ENCODE data around the gene ACAA2. TPM values are rescaled to one million over a fixed set of nuclear protein-coding genes. Genes with fewer than 3 reads are reported as not detected.

ACAA2 gene
- total and polyA plus RNA-seq, 4 donors: 55.6 to 1,315 (median 646) TPM

- H3K9ac ChIP-seq (ENCODE audit: low read depth in 1 of 2, low read length in 2 of 2): peak overlapping the region in 1 of 2 donors; percentile 34
- peak in 1 of 2 donors; percentile 7 for TF ChIP-seq HNF4A (conservative IDR thresholded peaks at IDR 0.05)
- TF ChIP-seq HNF4G (IDR thresholded peaks at IDR 0.05): no peak
- peak; percentile 10 for TF ChIP-seq FOXA1 (IDR thresholded peaks at IDR 0.05)
- TF ChIP-seq, protein P1, sequence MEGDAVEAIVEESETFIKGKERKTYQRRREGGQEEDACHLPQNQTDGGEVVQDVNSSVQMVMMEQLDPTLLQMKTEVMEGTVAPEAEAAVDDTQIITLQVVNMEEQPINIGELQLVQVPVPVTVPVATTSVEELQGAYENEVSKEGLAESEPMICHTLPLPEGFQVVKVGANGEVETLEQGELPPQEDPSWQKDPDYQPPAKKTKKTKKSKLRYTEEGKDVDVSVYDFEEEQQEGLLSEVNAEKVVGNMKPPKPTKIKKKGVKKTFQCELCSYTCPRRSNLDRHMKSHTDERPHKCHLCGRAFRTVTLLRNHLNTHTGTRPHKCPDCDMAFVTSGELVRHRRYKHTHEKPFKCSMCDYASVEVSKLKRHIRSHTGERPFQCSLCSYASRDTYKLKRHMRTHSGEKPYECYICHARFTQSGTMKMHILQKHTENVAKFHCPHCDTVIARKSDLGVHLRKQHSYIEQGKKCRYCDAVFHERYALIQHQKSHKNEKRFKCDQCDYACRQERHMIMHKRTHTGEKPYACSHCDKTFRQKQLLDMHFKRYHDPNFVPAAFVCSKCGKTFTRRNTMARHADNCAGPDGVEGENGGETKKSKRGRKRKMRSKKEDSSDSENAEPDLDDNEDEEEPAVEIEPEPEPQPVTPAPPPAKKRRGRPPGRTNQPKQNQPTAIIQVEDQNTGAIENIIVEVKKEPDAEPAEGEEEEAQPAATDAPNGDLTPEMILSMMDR (IDR thresholded peaks at IDR 0.05; ENCODE audit: low read depth, low read length, missing input control): peak; percentile 91
- peak in 1 of 2 donors; percentile 27 for TF ChIP-seq RXRA (IDR thresholded peaks at IDR 0.05)
- no peak for TF ChIP-seq REST (IDR thresholded peaks at IDR 0.05)
- TF ChIP-seq FOXA2 (IDR thresholded peaks at IDR 0.05): peak; percentile 12
- no peak for TF ChIP-seq MAX (IDR thresholded peaks at IDR 0.05)
- TF ChIP-seq YY1 (IDR thresholded peaks at IDR 0.05): peak; percentile 27
- TF ChIP-seq RAD21 (IDR thresholded peaks at IDR 0.05): peak; percentile 100
- no peaks in the 10 kb centered on the region for H3K27me3 ChIP-seq (ENCODE audit: control insufficient read depth in 4 of 4, insufficient read depth in 4 of 4, low read length in 3 of 4)
- H3K36me3 ChIP-seq (ENCODE audit: control insufficient read depth in 4 of 4, insufficient read depth in 3 of 4, low read depth in 1 of 4, low read length in 3 of 4): no peaks in the 10 kb centered on the region
- DNase-seq (ENCODE audit: low spot score): peak; percentile 73
- H3K4me3 ChIP-seq (ENCODE audit: low read depth in 1 of 3, low read length in 3 of 3): no peak overlapping the region
- H3K9me3 ChIP-seq (ENCODE audit: control insufficient read depth in 4 of 4, low read length in 3 of 4): no peaks in the 10 kb centered on the region
- peaks cover 0 to 21% (median 13%) of the 10 kb centered on the region in 4 donors for H3K4me1 ChIP-seq (ENCODE audit: control insufficient read depth in 4 of 4, insufficient read depth in 4 of 4, low read length in 3 of 4)
- WGBS: 52% methylated on average over 11 of the region's 11 CpGs
- peak overlapping the region in 1 of 2 donors; percentile 81 for H3K27ac ChIP-seq (ENCODE audit: low read depth in 1 of 2, low read length in 2 of 2)
Measured at GRCh38 chr18:49858309-49859020, 45.1 kb upstream of the ACAA2 start.

GRCh38 chr18:49857708-49858107 lies 44.4 kb upstream of the ACAA2 start:
- DNase-seq (ENCODE audit: low spot score): no peak
- Histone ChIP-seq H3K27me3 (ENCODE audit: control insufficient read depth in 4 of 4, insufficient read depth in 4 of 4, low read length in 3 of 4) (no peaks in the 10 kb centered on the region), H3K36me3 (ENCODE audit: control insufficient read depth in 4 of 4, insufficient read depth in 3 of 4, low read depth in 1 of 4, low read length in 3 of 4) (no peaks in the 10 kb centered on the region), H3K27ac (ENCODE audit: low read depth in 1 of 2, low read length in 2 of 2) (no peak overlapping the region), H3K9ac (ENCODE audit: low read depth in 1 of 2, low read length in 2 of 2) (no peak overlapping the region), H3K4me3 (ENCODE audit: low read depth in 1 of 3, low read length in 3 of 3) (no peak overlapping the region), H3K9me3 (ENCODE audit: control insufficient read depth in 4 of 4, low read length in 3 of 4) (no peaks in the 10 kb centered on the region), H3K4me1 (ENCODE audit: control insufficient read depth in 4 of 4, insufficient read depth in 4 of 4, low read length in 3 of 4) (peaks cover 0 to 21% (median 13%) of the 10 kb centered on the region in 4 donors)
- TF ChIP-seq ATF3 (IDR thresholded peaks at IDR 0.05): no peak
- peak in 1 of 2 donors; percentile 45 for TF ChIP-seq RAD21 (IDR thresholded peaks at IDR 0.05)
- TF ChIP-seq HNF4A (conservative IDR thresholded peaks at IDR 0.05): no peak
- TF ChIP-seq, protein P1 (IDR thresholded peaks at IDR 0.05; ENCODE audit: low read depth, low read length, missing input control): peak; percentile 12
- no peak for TF ChIP-seq FOXA1 (IDR thresholded peaks at IDR 0.05)
- WGBS: 87% methylated on average over 3 of the region's 3 CpGs
